Measurements from ENCODE around the gene OAT. TPM values are rescaled to one million over a fixed set of nuclear protein-coding genes. Genes with fewer than 3 reads are reported as not detected.

The OAT gene
- total RNA-seq, 1 donor from 2014 or later: 119 TPM

DNA sequence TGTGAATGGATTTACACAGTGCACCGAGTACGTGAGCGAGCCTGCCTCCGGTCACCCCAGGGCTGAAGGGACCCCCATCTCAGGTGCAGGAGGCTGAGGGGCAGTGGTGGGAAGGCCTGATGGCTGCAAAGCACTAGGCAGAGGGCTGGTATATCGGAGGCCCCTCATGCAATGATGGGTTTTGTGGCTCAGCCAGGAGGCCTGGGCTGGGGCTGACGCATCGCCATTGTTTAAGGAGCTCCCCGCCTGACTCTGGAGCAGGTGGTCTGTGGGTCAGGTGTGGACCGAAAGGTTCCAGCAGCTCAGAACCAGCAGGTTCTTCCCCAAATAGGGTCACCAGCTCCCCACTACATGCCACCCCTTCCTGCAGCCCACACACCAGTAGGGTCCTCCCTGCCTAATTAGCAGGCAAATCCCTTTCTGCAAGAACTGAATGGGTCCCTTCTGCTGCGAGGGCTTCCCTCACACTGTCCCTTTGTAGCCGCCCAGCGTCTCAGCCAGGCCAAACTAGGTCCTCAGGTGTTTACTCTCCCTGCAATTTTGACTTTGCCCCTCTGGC is 33.0 kb downstream of the OAT start:
- Histone ChIP-seq H3K4me1 (ENCODE audit: insufficient read depth, low read length) (peaks cover 6% of the 10 kb centered on the region), H3K36me3 (ENCODE audit: insufficient read depth, low read length) (no peaks in the 10 kb centered on the region), H2AFZ (ENCODE audit: low read depth, low read length) (no peak overlapping the region), H4K20me1 (ENCODE audit: insufficient read depth, low read length) (no peaks in the 10 kb centered on the region), H3K9me3 (ENCODE audit: insufficient read depth, low read depth, low read length) (no peaks in the 10 kb centered on the region), H3K4me3 (ENCODE audit: insufficient read depth, low read depth, low read length) (no peak overlapping the region), H3K27me3 (ENCODE audit: insufficient read depth, low read length) (peaks cover 8% of the 10 kb centered on the region), H3K79me2 (ENCODE audit: insufficient read depth, low read length) (no peaks in the 10 kb centered on the region), H3K9ac (ENCODE audit: low read length) (no peak overlapping the region), H3K4me2 (ENCODE audit: low read length) (no peak overlapping the region), H3K27ac (ENCODE audit: low read depth, low read length) (no peak overlapping the region)
- Mint-ChIP-seq H3K4me3 (ENCODE audit: unreplicated experiment) (no peak overlapping the region), H3K27me3 (ENCODE audit: low read depth, unreplicated experiment) (peaks cover 42% of the 10 kb centered on the region), H3K4me1 (ENCODE audit: low read depth, unreplicated experiment) (no peaks in the 10 kb centered on the region), H3K27ac (ENCODE audit: unreplicated experiment) (no peak overlapping the region), H3K9me3 (ENCODE audit: unreplicated experiment) (peaks cover 3% of the 10 kb centered on the region), H3K36me3 (ENCODE audit: low read depth, unreplicated experiment) (no peaks in the 10 kb centered on the region)
- no peak for FAIRE-seq
- no peak for DNase-seq (ENCODE audit: low read depth)
- TF ChIP-seq CTCF (IDR thresholded peaks at IDR 0.05; ENCODE audit: insufficient read depth, low read depth, low read length) (no peak), EZH2 (IDR thresholded peaks at IDR 0.05; ENCODE audit: insufficient read depth, low read length) (no peak)

DNA sequence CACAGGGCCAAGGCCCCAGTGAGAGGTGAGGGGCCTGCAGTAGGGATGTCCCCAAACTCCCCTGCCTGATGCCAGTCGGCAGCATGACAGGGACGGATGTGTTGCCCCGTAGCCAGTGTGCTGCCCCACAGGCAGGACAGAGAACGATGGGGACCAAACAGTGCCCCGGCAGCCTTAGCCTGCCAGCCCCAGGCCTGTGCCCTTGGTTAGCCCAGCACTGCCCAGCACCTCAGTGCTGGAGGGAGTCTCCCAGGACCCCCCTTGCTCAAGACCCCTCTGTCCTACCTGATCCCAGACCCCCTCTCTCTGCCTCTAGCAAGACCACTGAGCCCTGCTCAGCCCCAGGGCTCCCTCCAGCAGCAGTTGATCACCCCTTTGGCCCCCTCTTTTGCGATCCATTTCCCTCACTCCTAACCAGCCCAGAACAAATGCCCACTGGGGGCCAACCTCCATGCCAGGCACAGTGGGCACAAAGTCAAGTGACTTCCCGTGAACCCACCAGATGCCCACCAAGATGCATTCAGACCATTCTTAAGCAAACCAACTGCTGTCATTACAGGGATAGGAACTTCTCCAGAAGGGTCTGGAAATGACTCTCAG is 34.0 kb downstream of the OAT start:
- DNase-seq (ENCODE audit: low read depth) (no peak), FAIRE-seq (no peak)
- no peak overlapping the region for H3K4me3 ChIP-seq (ENCODE audit: insufficient read depth, low read depth, low read length)
- Mint-ChIP-seq H3K4me1 (ENCODE audit: low read depth, unreplicated experiment) (no peaks in the 10 kb centered on the region), H3K27ac (ENCODE audit: unreplicated experiment) (no peak overlapping the region), H3K27me3 (ENCODE audit: low read depth, unreplicated experiment) (peaks cover 48% of the 10 kb centered on the region), H3K4me3 (ENCODE audit: unreplicated experiment) (no peak overlapping the region), H3K9me3 (ENCODE audit: unreplicated experiment) (peaks cover 3% of the 10 kb centered on the region), H3K36me3 (ENCODE audit: low read depth, unreplicated experiment) (no peaks in the 10 kb centered on the region)
- H3K9me3 ChIP-seq (ENCODE audit: insufficient read depth, low read depth, low read length): no peaks in the 10 kb centered on the region
- no peak overlapping the region for H3K4me2 ChIP-seq (ENCODE audit: low read length)
- H3K79me2 ChIP-seq (ENCODE audit: insufficient read depth, low read length): no peaks in the 10 kb centered on the region
- no peaks in the 10 kb centered on the region for H3K36me3 ChIP-seq (ENCODE audit: insufficient read depth, low read length)
- H4K20me1 ChIP-seq (ENCODE audit: insufficient read depth, low read length): no peaks in the 10 kb centered on the region
- no peak overlapping the region for H3K27ac ChIP-seq (ENCODE audit: low read depth, low read length)
- no peak overlapping the region for H3K9ac ChIP-seq (ENCODE audit: low read length)
- TF ChIP-seq CTCF (IDR thresholded peaks at IDR 0.05; ENCODE audit: insufficient read depth, low read depth, low read length) (no peak), EZH2 (IDR thresholded peaks at IDR 0.05; ENCODE audit: insufficient read depth, low read length) (no peak)
- H3K27me3 ChIP-seq (ENCODE audit: insufficient read depth, low read length): peaks cover 16% of the 10 kb centered on the region
- no peak overlapping the region for H2AFZ ChIP-seq (ENCODE audit: low read depth, low read length)
- peaks cover 6% of the 10 kb centered on the region for H3K4me1 ChIP-seq (ENCODE audit: insufficient read depth, low read length)

DNA sequence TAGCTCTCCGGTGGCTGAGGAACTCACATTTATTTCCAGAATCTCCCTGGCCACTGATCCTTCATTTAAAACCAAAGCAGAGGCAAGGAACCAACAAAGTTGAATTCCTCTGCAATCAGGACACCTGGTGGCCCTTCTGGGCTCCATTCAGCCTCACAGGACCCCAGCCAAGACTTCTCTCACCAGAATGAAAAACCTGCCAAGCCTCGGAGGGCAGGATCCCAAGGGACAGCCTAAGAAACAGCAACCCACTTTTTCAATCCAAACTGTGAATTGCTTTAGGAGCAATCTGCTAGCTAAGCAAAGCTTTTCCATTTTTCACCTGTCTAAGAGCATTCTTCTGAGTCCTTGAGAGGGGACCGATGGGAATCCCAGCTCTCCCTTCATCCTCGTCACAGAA is 34.6 kb downstream of the OAT start:
- peaks cover 3% of the 10 kb centered on the region for H3K4me1 ChIP-seq (ENCODE audit: insufficient read depth, low read length)
- H3K4me3 Mint-ChIP-seq (ENCODE audit: unreplicated experiment): no peak overlapping the region
- H4K20me1 ChIP-seq (ENCODE audit: insufficient read depth, low read length): no peaks in the 10 kb centered on the region
- no peak for FAIRE-seq
- peaks cover 19% of the 10 kb centered on the region for H3K27me3 ChIP-seq (ENCODE audit: insufficient read depth, low read length)
- no peaks in the 10 kb centered on the region for H3K79me2 ChIP-seq (ENCODE audit: insufficient read depth, low read length)
- H3K9me3 ChIP-seq (ENCODE audit: insufficient read depth, low read depth, low read length): no peaks in the 10 kb centered on the region
- H3K9me3 Mint-ChIP-seq (ENCODE audit: unreplicated experiment): peaks cover 3% of the 10 kb centered on the region
- no peak overlapping the region for H3K27ac ChIP-seq (ENCODE audit: low read depth, low read length)
- no peak overlapping the region for H2AFZ ChIP-seq (ENCODE audit: low read depth, low read length)
- H3K4me2 ChIP-seq (ENCODE audit: low read length): no peak overlapping the region
- H3K4me1 Mint-ChIP-seq (ENCODE audit: low read depth, unreplicated experiment): no peaks in the 10 kb centered on the region
- DNase-seq (ENCODE audit: low read depth): no peak
- no peaks in the 10 kb centered on the region for H3K36me3 ChIP-seq (ENCODE audit: insufficient read depth, low read length)
- no peak overlapping the region for H3K4me3 ChIP-seq (ENCODE audit: insufficient read depth, low read depth, low read length)
- H3K9ac ChIP-seq (ENCODE audit: low read length): no peak overlapping the region
- no peaks in the 10 kb centered on the region for H3K36me3 Mint-ChIP-seq (ENCODE audit: low read depth, unreplicated experiment)
- TF ChIP-seq CTCF (IDR thresholded peaks at IDR 0.05; ENCODE audit: insufficient read depth, low read depth, low read length) (no peak), EZH2 (IDR thresholded peaks at IDR 0.05; ENCODE audit: insufficient read depth, low read length) (no peak)
- no peak overlapping the region for H3K27ac Mint-ChIP-seq (ENCODE audit: unreplicated experiment)
- H3K27me3 Mint-ChIP-seq (ENCODE audit: low read depth, unreplicated experiment): peaks cover 49% of the 10 kb centered on the region
